Activated naive CD8-positive, alpha-beta T cell treated with anti-CD3 and anti-CD28 coated beads, Interleukin-2, amount 50 U/mL, for 24 hours (primary cell): ENCODE results near the gene SORCS2.

Source experiments
- ATAC-seq: fragments of 150-1000 bp; cut with Tn5 transposase; one replicate; pipeline ENCODE4 v1.10.0; 2021
- DNase-seq: peaks from one replicate; pipeline ENCODE4 v3.0.0; 2021
- H3K27ac Mint-ChIP-seq: one replicate; pipeline ENCODE4 v1.8.0; 2021; ENCODE audit warnings: mild to moderate bottlenecking, mixed read lengths
- H3K27me3 Mint-ChIP-seq: one replicate; pipeline ENCODE4 v1.8.0; 2021; ENCODE audit warnings: mixed read lengths
- H3K36me3 Mint-ChIP-seq: one replicate; pipeline ENCODE4 v1.8.0; 2021; ENCODE audit warnings: low read depth, mixed read lengths
- H3K4me1 Mint-ChIP-seq: one replicate; pipeline ENCODE4 v1.8.0; 2021; ENCODE audit warnings: mixed read lengths
- H3K4me3 Mint-ChIP-seq: one replicate; pipeline ENCODE4 v1.8.0; 2021; ENCODE audit warnings: mild to moderate bottlenecking, moderate library complexity, mixed read lengths
- H3K9me3 Mint-ChIP-seq: one replicate; pipeline ENCODE4 v1.8.0; 2021; ENCODE audit warnings: mixed read lengths

Gene SORCS2

DNA sequence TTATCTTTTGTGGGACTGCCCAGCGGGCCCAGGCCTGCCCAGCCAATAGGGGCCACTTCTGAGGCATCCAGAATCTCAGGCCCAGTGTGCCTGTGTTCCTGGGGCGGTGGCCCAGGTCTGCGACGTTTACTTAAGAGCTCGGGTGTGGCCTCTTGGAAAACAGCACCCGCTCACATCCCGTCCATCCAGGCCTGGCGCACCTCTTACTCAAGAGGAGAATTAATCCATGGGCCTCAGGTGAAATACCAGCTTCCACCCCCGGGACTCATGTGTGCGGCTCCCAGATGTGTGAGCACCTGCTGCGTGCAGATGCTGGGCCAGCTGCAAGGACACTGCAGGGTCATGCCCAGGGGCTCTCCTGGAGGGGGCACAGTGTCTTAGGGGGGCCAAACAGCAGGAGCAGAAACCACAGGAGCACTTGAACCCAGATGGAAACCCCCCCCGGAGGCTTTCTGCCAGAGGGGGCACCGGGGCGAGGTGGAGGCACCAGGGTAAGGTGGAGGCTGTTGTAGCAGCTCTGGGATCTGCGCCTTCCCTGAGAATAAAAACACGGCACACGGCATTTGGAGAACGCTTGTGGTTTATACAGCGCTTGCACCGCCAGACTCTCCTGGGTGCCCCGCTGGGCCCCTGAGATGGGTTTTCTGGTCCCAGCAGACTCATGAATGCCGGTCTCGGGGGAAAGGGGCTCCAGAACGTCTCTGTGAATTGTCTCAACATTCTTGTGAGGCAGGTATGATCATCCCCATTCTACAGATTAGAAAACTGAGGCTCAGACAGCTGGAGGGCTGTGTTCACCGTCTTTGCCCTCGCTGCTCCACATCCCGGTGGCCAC lies 239.6 kb downstream of the SORCS2 start:
- no peaks in the 10 kb centered on the region for H3K4me1 Mint-ChIP-seq
- no peaks in the 10 kb centered on the region for H3K27me3 Mint-ChIP-seq
- ATAC-seq (no peak), DNase-seq (no peak)
- H3K4me3 Mint-ChIP-seq, result no peak overlapping the region
- no peaks in the 10 kb centered on the region for H3K36me3 Mint-ChIP-seq
- no peaks in the 10 kb centered on the region for H3K9me3 Mint-ChIP-seq
- H3K27ac Mint-ChIP-seq, result no peak overlapping the region

- H3K27ac Mint-ChIP-seq, result no peak overlapping the region
- no peaks in the 10 kb centered on the region for H3K36me3 Mint-ChIP-seq
- no peaks in the 10 kb centered on the region for H3K4me1 Mint-ChIP-seq
- H3K27me3 Mint-ChIP-seq, result no peaks in the 10 kb centered on the region
- ATAC-seq (no peak), DNase-seq (no peak)
- H3K9me3 Mint-ChIP-seq, result no peaks in the 10 kb centered on the region
- no peak overlapping the region for H3K4me3 Mint-ChIP-seq
These were observed 240.4 kb downstream of the SORCS2 start for GRCh38 chr4:7432531-7433375.

DNA sequence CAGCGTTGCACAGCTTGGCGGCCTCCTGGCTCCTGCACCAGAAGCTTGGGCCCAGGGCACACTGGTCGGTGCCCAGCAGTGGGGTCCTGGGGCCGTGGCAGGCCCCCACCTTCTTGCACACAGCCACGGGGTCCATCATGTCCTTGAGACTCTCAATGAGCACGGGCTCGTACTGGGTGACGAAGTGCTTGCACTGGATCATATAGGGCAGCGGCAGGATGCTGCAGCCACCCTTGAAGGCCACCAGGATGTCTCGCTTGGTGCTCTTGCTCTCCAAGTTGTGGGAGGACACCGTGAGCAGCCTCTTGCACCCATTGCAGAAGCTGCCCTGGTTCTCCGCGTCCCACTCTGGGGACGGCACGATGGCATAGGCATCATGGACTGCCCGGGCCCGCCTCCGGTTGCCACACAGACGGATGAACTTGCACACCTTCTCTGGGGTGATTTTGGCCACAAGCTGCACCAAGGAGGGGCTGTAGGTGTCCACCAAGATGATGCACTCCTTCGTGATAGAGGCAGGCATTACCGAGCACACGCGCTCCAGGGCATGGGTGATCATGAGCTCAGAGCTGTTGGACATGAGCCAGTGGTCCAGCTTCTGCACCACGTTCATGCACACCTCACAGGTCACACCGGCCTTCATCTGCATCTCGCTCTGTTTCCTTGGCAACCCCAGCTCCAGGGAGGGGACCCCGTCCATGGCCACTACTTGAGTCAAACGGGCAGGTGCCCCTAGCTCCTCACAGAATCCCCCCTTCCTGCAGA lies 241.2 kb downstream of the SORCS2 start:
- Mint-ChIP-seq H3K4me1 (no peaks in the 10 kb centered on the region), H3K27ac (no peak overlapping the region), H3K9me3 (no peaks in the 10 kb centered on the region), H3K4me3 (no peak overlapping the region), H3K36me3 (no peaks in the 10 kb centered on the region), H3K27me3 (no peaks in the 10 kb centered on the region)
- ATAC-seq (no peak), DNase-seq (no peak)

DNA sequence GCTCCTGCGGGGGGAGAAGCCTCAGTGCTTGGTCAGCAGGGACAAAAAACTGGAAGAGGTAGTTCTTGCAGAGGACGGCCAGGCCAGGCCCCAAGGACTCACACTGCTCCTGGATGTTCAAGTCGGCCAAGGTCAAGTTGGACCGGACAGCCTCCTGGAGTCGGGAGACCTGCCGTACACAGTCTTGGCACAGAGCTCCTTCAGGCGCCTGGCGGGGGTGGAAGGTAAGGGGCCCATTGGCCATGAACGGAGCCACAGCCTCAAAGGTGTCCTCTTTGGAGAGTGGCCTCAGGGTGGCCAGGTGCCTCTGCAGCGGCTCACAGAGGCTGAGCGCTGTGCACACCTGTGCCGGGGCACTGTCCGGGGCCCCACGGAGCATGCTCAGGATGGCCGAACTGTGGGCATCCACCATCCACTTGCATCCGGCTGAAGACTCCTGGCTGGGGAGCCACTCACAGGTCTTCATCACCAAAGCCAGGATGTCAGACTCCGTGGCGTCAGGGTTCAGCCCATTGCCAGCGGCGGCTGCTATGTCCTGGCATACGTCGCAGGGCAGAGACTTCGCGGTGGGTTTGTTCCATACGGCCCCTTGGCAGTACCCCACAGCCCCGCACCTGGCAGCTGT lies 241.9 kb downstream of the SORCS2 start:
- H3K4me3 Mint-ChIP-seq, result no peak overlapping the region
- ATAC-seq (no peak), DNase-seq (no peak)
- H3K27me3 Mint-ChIP-seq, result no peaks in the 10 kb centered on the region
- H3K9me3 Mint-ChIP-seq, result no peaks in the 10 kb centered on the region
- no peak overlapping the region for H3K27ac Mint-ChIP-seq
- no peaks in the 10 kb centered on the region for H3K36me3 Mint-ChIP-seq
- H3K4me1 Mint-ChIP-seq, result no peaks in the 10 kb centered on the region

- Mint-ChIP-seq H3K4me1 (no peaks in the 10 kb centered on the region), H3K27me3 (peaks cover under 1% of the 10 kb centered on the region), H3K9me3 (no peaks in the 10 kb centered on the region), H3K36me3 (no peaks in the 10 kb centered on the region), H3K27ac (no peak within 1 kb of the TSS), H3K4me3 (no peak within 1 kb of the TSS)
- DNase-seq (no peak), ATAC-seq (peak; percentile 32)
These were observed 242.4 kb downstream of the SORCS2 start, which contains the start of gene PSAPL1 for GRCh38 chr4:7434766-7435150. Gene PSAPL1 (minus strand): TSS chr4:7434930. CDS start chr4:7434879, 51 bp downstream.

DNA sequence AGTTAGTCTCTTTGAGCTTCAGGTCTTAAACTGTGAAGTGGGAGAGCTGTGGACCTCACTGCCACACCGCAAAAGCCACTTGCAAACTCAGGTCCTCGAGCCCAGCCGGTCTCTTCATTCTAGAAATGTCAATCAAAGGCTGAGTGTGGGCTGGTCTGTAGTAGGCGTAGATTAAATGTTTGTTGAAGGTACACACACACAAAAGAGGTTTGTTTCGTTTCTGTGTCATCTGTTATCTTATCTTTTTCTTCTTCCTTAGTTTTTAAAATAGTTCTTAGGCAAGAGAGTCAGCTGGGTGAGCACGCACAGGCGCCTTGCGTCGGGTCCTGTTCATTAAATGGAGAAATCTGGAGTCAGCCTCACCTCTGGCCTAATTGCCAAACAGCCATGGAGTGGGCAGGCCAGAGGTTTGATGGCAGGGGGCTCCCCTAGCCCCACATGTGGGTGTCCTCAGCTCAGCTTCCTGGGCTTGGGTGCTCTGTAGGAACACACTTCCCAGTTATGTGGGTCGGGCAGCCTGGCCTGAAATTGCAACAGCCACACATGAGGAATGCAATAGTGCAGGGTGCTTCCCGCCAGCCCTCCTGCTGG lies 243.2 kb downstream of the SORCS2 start:
- ATAC-seq, result no peak
- Mint-ChIP-seq H3K27me3 (peaks cover 5% of the 10 kb centered on the region), H3K9me3 (no peaks in the 10 kb centered on the region), H3K4me1 (no peaks in the 10 kb centered on the region), H3K36me3 (no peaks in the 10 kb centered on the region), H3K4me3 (no peak overlapping the region), H3K27ac (no peak overlapping the region)
- DNase-seq, result no peak

GRCh38 chr4:7436256-7436655 lies 243.9 kb downstream of the SORCS2 start:
- Mint-ChIP-seq H3K4me1 (no peaks in the 10 kb centered on the region), H3K27me3 (peaks cover 5% of the 10 kb centered on the region), H3K27ac (no peak overlapping the region), H3K9me3 (no peaks in the 10 kb centered on the region), H3K36me3 (no peaks in the 10 kb centered on the region), H3K4me3 (no peak overlapping the region)
- DNase-seq (no peak), ATAC-seq (no peak)

- Mint-ChIP-seq H3K36me3 (no peaks in the 10 kb centered on the region), H3K27me3 (peaks cover 18% of the 10 kb centered on the region), H3K9me3 (no peaks in the 10 kb centered on the region), H3K4me1 (no peaks in the 10 kb centered on the region), H3K4me3 (no peak overlapping the region), H3K27ac (no peak overlapping the region)
- DNase-seq (no peak), ATAC-seq (no peak)
These were observed 247.4 kb downstream of the SORCS2 start for GRCh38 chr4:7439699-7440098.

- no peaks in the 10 kb centered on the region for H3K9me3 Mint-ChIP-seq
- H3K27me3 Mint-ChIP-seq, result peaks cover 23% of the 10 kb centered on the region
- H3K4me3 Mint-ChIP-seq, result no peak overlapping the region
- no peak for DNase-seq
- no peak for ATAC-seq
- H3K27ac Mint-ChIP-seq, result no peak overlapping the region
- H3K4me1 Mint-ChIP-seq, result no peaks in the 10 kb centered on the region
- H3K36me3 Mint-ChIP-seq, result no peaks in the 10 kb centered on the region
These were observed 248.9 kb downstream of the SORCS2 start for GRCh38 chr4:7441201-7441600.

- H3K4me3 Mint-ChIP-seq, result no peak overlapping the region
- no peak overlapping the region for H3K27ac Mint-ChIP-seq
- H3K36me3 Mint-ChIP-seq, result no peaks in the 10 kb centered on the region
- no peak for ATAC-seq
- peaks cover 23% of the 10 kb centered on the region for H3K27me3 Mint-ChIP-seq
- no peaks in the 10 kb centered on the region for H3K4me1 Mint-ChIP-seq
- no peaks in the 10 kb centered on the region for H3K9me3 Mint-ChIP-seq
- no peak for DNase-seq
These were observed 250.3 kb downstream of the SORCS2 start for GRCh38 chr4:7442574-7443162.

- Mint-ChIP-seq H3K36me3 (no peaks in the 10 kb centered on the region), H3K27me3 (peaks cover 23% of the 10 kb centered on the region), H3K4me3 (no peak overlapping the region), H3K9me3 (no peaks in the 10 kb centered on the region), H3K27ac (no peak overlapping the region), H3K4me1 (no peaks in the 10 kb centered on the region)
- DNase-seq, result no peak
- ATAC-seq, result no peak
These were observed 252.0 kb downstream of the SORCS2 start for GRCh38 chr4:7444314-7444713.

DNA sequence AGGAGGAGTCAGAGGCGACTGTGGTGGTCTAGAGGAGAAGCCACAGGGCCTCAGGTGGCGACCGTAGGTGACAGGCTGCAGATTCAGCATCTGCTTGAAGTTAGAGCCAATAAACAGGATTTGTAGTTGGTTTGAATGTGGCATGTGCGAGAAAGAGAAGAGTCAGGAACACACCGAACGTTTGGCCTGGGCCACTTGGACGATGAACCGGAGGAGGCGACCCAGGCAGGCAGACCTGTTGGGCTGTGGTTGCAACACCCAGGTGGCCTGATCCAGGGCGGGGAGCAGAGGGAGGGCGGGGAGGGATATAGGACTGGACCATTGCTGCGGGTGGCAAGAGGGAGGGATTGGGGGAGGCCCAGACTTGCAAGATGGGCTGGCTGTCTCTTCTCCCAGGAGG lies 252.4 kb downstream of the SORCS2 start:
- no peaks in the 10 kb centered on the region for H3K4me1 Mint-ChIP-seq
- H3K9me3 Mint-ChIP-seq, result no peaks in the 10 kb centered on the region
- H3K36me3 Mint-ChIP-seq, result no peaks in the 10 kb centered on the region
- DNase-seq (no peak), ATAC-seq (no peak)
- peaks cover 23% of the 10 kb centered on the region for H3K27me3 Mint-ChIP-seq
- H3K4me3 Mint-ChIP-seq, result no peak overlapping the region
- H3K27ac Mint-ChIP-seq, result no peak overlapping the region

- H3K36me3 Mint-ChIP-seq, result no peaks in the 10 kb centered on the region
These were observed 254.9 kb downstream of the SORCS2 start for GRCh38 chr4:7447236-7447635.

More at GRCh38 chr4:7447236-7447635, 254.9 kb downstream of the SORCS2 start:
- Mint-ChIP-seq H3K9me3 (no peaks in the 10 kb centered on the region), H3K27ac (no peak overlapping the region), H3K4me1 (no peaks in the 10 kb centered on the region), H3K27me3 (peaks cover 17% of the 10 kb centered on the region), H3K4me3 (no peak overlapping the region)
- ATAC-seq, result no peak
- no peak for DNase-seq
